NT2/D1 (cell line): ENCODE results near the gene BID.

Source experiments
- YY1 ChIP-seq: IDR thresholded peaks from 2 replicates; pipeline ENCODE4 v1.6.1; 2011; ENCODE audit not compliant: insufficient read length, insufficient read depth
- ZNF274 ChIP-seq: IDR thresholded peaks from 2 replicates; pipeline ENCODE4 v1.6.1; 2011; ENCODE audit warnings: mild to moderate bottlenecking, low read depth, low read length

DNA sequence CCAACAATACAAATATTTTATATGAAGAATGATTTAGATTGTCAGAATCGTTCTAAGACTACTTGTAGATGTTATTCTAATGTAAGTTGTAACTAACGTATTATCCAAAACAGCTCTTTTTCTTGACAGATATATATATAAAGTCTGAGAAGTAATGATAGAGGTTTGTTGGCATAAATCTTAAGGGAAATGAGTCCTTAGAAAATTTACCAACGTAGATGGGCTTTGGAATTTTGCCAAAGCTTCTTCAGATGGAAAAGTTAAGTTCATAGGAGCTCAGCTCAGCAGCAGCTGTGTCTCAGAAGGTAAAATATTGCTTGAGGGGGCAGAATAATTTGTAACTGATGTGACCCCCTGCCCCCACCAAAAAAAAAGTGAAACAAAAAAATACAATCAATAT is 66.7 kb downstream of the BID start:
- TF ChIP-seq ZNF274 (no peak), YY1 (no peak)
